HG03135 (cell line): Measurements from ENCODE around the gene AGBL1.
"Not testable (repeated sequence)": the region's sequence is repeated elsewhere in the genome, so short reads cannot be mapped to it uniquely, and the experiment has no call there.

Source experiments
- ATAC-seq: cut with Tn5 transposase; IDR thresholded peaks from one replicate; pipeline ENCODE4 v1.9.1; 2021; ENCODE audit warnings: mild to moderate bottlenecking, moderate library complexity; ENCODE audit not compliant: unreplicated experiment

AGBL1 gene

DNA sequence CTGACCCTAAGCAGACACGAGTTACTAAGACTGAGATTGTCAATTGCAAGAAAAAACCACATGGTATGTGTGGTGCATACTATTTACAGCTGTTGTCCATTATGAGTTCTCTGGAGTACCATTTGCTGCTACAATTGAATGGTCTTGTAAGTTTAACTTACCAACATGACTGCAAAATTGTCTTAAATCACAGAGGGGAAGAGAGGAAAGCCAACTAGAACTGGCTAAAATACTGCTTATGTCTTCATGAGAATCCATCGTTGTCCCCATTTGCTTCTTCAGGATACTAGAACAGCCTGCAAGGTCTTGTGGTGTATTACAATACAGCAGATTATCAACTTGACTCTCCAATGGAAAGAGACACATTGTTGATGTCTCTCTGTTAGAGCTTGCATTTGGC is 313.2 kb downstream of the AGBL1 start:
- no peak for ATAC-seq

DNA sequence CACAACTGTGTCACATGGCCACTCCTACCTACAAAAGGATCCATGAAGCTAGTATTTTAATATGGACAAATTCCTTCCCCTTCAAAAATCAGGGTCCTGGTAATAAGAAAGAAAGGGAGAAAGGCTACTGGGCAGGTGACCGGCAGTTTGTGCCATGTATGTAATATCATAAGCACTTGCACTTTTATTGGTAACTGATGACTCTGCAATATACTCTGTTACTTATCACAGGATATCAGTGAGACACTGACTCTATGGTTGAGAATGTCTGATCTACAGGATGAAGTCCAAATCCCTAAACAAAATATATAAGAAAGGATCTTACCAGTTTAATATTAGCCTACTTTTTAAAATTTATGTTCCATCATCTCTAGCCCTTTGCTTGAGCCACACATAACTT is 315.2 kb downstream of the AGBL1 start:
- no peak for ATAC-seq

DNA sequence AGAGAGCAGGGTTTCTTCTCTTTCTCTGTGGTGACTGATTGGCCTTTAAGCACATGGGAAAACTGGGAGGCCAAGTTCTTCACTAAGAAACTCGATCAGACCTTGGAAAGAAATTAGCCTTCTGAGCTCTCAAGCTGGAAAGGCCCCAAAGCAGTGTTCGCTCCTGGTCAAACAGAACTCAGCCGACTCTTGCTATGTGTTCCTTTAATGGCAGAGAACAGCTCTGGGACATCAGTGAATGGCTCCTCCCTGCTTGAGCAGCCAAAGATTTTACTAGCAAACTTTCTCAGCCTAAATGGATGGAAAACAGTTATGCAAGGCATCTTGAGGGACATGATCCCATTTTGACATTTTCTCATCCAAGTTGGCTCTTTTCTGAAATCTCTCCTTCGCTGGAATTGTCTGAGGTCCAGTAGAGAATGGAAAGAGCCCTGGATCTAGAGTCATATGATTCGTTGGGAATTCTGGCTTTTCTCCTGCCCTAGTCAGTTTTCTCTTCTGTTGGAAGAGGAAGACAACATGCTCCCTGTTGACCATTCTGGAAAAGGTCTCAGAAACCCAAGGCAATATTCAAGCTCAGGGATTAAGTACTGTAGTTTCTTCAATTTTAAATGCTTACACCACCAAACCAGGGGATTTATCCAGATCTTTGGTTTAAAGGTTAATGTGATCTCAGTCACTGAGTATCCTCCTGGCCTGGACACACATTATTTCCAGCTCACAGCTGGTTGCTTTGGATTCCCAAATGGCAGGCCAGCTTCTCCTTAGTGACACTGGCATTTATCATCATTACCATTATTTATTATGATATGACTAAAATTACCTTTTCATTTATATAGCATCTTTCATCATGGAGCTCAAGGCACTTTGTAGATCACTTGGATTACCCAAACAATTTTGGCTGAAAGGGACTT is 319.6 kb downstream of the AGBL1 start:
- ATAC-seq: no peak

DNA sequence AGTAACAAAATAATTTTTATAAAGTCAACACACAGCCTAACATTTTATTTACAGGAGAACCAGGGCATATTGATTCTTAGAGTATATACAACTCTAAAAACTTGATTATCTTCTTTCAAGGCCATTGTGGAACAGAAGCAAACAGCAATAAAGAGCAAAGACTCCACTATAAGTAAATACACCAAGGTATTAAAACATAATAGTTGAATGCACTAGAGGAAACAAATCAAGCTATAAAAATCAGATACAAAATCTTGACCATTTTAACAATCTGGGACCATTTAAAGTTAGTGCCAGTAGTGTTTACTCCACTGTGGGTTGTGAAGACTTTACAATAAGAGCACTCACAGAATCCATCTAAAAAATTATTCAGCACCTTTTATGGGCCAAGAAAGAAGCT is 323.6 kb downstream of the AGBL1 start:
- no peak for ATAC-seq

DNA sequence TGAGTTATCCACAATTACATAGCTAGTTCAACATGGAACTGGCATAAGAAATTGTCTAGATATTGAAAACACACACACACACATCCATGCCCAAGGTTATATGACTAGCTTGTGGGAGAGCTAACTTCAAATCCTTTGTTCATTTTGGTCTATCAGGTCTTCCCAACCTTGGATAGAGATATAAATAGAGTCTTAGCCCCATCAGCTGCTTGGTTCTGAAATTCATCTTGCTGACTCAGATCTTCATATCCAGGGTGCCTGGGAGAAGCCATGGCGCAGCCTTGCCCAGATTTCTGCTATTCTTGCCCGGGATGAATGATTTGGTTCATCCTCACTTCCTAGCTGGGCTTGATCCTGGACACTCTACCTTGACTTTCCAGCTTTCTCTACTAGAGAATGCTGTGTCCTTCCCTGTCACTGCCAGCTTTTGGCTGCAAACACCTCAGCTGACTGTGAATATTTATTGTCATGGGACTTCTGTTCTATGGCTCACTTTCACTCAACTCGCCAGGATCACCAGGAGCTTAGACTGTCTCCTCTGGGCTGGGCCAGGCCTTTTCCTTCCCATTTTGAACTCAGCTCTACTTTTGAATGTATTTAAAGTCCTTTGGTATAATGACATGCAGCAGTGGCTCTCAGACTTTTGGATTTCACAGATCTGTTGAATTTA is 324.4 kb downstream of the AGBL1 start:
- ATAC-seq: no peak

DNA sequence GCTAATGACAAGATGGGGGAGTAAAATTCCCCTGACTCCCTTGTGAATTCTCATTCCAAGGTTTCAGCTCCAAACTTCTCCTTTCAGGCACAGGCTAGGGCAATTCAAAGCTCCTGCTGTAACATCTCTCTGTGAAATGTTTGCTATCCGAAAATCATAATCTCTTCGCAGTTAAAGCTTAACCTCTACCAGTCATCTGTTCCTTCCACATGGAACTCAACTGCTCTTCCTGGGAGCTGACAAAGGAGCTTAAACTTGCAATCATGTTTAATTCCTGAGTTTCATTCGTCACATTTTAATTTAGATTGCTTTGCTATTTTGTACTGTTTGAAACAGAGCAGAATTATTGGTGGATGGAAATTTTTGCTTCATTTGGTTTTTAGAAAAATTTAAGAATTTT is 328.6 kb downstream of the AGBL1 start:
- ATAC-seq: no peak

DNA sequence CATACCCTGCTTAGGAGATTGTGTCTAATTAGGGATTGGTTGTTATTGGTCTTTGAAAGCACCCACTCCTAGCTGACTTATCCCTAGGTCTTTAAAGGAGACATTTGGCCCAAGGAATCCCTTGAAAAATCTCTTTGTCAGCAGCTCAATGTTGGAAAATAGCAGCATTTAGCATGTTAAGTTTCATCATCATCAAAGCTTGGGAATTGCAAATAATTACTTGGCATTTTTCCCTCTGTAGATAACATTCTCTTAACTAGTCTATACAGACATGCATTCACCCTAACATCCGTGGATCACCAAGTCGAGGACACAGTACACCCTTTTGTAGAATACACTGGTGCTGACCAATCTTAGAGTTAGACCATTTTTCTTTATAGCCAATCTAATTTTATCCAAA is 332.2 kb downstream of the AGBL1 start:
- no peak for ATAC-seq

DNA sequence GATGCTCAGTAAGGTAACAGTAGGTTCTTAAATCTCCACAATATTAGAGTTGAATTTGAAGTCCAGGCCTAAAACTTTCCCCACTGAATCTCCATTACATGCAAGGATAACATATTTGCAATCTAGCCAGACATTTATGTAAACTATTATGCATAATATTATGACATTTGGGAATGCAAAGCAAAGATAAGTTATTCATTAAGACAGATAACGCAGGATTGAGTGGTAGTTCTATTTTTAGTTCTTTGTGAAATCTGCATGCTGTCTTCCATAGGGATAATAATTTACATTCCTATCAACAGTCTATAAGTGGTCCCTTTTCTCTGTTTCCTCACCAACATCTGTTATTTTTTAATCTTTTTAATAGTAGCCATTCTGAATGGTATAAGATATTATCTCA is 333.5 kb downstream of the AGBL1 start:
- no peak for ATAC-seq

DNA sequence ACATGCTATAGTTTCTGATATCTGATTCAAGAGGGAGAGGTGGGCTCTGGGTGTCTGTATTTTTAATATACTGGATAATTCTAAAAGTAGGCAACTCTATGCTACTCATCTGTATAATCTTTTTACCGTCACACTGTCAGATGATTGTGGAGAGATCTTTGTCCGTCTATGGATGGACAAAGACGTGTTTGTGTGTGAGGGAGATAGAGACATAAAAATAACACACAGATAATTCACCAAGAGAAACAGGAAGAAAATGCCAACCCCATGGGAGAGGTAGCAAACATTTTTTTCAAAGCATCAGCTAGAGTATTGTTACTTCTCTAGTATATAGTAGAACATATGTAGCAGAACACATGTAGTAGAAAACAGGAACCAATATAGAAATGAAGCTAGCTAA is 346.1 kb downstream of the AGBL1 start:
- ATAC-seq: no peak

DNA sequence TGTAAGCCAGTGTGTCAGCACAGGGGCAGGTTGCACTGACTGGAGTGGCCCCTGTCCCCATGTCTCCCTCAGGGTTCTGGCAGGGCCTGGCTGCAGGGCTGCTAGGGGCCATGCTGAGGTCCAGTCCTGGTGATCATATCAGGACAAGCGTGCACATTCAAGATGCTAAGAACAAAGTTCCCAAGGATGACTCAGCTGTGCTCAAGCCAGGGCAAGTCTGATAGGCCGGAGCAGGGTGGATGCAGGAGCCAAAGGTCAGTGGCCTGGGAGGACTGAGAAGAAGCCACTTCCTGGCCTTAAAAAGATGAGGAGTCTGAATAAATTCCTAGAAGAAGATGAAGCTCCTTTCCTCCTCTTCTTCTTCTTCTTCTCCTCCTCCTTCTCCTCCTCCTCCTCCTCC is 353.2 kb downstream of the AGBL1 start:
- ATAC-seq: no peak

DNA sequence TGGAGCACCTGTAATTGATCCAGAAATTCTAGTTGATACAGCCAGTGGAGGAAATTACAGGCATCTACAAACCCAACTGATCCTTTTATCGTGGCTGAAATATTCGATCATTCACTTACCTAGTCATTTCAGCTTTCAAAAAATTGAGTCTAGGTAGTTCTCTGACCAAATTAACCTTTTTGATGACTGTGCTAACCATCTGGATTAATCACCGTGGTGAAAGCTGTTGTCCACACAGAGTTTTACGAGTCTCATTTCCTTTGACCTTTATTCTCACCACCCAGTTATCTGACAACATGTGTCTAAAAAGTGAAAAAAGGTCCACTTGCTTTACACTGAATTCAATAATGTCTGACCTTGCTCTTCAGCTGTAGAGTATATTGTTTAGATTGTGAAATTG is 354.3 kb downstream of the AGBL1 start:
- ATAC-seq: no peak

DNA sequence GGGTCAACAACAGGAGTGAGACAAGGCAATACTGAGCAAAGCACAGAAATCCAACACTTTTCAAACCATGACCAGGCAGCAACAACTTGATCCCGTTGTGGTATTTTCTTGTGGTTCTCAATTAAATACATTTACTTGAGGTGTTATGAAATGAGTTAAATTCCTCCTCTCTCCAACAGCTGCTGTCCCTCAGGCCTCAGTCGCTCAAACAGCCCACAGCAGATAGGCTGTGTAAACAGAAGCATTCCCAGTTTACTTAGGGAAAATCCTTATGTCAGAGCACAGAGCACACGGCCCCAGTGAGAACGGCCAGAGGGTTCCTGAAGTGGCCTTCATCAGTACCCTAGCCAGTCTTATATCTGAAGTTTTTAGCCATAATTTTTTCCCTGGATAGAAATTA is 359.9 kb downstream of the AGBL1 start:
- no peak for ATAC-seq

DNA sequence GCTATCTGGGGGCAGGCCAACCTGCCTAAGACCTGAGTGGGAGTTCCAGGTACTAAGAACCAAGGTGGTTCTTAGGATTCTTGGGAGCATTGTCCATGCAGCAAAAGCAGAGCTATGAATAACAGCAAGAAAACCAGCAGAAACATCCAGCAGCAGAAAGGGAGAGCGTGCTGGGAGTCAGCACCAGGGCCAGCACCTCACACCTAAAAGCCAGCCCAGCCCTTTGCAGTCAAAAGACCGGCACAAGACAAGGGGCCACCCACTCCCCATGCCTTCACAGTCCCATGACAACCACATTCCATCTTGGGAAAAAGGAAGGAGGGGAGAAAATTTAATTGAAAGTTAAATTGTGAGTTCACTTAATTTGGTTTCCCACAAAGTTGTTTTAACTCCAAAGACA is 364.9 kb downstream of the AGBL1 start:
- ATAC-seq: no peak

DNA sequence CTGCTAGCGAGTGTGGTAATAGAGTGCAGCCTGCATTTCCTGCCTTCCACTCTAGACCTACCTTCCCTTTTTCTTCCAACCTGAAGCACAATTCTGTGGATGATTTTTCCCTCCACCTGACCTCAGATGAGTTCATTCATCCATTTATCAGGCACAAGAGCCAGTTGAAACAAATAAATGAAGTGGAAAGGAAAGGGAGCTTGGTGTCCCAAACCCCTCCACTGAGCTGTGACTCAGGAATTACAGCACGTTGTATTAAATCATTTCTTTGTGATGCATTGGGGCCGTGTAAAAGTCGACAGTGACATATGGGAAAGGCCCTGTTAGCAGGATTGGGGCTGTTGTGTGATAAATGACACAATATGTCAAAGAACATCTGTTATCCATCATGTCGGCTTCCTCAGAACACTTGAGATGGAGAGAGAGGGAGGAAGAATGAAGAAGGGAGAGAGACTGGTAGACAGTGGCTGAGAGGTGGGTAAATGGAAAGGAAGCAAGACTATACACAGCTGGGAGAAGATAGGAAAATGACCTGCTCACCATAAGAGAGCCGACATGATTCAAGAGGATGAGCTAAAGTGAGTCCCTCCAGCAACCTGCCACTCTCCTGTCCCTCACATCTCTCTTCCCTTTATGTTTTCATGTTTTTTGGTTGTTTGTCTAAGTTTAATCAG is 366.0 kb downstream of the AGBL1 start:
- no peak for ATAC-seq

DNA sequence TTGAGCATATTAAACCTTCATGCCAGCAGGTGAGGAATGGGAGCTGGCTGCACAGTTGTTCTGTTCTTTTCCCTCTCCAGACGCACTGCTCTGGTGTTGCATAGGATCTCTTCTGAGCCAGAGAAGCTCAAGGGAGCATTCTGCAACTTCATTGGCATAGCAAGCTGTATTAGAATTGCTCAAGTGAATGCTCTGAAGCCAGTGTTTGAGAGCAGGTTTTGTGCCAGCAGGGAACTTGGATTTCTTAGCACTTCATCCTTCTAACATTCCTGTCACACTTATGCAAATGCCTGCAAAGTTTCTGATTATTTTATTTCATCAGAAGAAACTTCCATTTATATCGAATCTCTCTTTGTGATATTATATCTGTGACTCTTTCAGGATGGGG is 366.6 kb downstream of the AGBL1 start:
- no peak for ATAC-seq

DNA sequence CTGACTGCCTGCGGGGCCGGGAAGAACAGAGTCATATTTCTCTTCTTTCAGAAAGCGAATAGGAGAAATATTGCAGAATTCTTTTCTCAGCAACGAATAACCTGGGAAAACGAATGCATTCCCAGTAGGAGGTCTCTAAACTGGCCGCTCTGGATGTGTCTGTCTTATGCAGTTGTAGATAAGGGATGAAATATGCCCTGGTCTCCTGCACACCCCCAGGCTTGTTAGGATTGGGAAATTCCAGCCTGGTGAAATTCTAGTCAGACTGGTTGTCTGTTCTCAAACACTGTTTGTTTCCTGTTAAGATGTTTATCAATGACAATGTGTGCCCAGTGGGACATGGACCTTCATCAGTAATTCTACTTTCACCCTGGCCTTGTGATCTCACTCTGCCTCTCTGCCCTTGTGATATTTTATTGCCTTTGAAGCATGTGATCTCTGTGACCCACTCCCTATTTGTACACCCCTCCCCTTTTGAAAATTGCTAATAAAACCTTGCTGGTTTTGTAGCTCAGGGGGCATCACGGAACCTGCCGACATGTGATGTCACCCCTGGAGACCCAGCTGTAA is 385.9 kb downstream of the AGBL1 start:
- ATAC-seq: not testable (repeated sequence)

DNA sequence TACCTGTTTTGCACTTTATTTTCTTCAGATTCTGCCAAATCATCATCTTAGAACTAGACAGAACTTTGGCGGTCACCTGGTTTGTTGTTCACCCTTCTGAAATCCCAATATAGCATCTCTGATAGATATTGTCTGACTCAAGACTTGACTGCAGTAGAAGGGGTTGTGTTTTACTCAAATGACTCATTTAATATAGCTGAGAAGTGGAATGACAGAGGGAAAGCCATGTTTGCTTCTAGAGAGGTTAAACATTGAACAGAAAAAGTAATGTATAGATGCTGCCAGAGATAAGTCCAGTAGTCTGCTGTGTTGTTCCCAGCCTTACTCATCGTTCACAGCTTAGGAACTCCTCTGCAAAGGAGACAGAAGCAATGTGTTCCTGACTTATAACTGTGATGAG is 402.0 kb downstream of the AGBL1 start:
- ATAC-seq: no peak

DNA sequence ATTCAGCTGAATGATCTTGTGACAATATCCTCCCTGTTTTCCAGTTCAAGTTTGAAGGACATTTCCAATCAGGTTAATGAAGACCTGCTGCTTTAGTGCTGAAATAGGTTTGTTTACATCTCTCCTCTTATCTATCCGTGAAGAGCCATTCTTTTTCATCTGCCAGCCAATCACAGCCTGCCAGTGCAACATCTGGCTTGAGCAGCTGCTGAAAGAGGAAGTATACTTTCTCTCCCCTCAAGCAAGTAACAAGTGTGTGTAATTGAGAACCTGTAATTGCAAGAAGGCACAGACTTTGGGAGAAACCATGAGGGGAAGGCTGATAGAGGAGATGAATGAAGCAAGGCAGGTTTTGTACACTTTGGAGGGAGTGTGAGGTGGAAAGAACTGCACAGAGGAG is 404.3 kb downstream of the AGBL1 start:
- ATAC-seq: no peak

DNA sequence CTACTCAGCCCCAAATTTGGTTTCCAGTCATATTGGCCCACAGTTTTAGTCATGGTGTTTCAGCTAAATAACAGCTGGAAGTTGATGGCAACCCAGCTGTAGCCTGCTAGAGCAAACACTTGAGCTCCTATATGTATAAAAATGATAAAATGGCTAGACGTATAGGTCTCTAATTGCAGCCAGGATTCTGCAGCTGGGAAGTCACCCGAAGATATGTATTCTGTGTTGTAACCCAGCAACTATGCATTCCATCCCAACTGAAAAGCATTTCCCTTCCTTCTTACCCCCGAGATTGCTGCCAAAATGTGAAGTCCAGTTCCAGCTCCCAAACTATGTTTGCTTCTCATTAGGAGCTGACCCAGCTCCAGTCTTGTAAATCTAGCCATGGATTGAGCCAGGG is 408.4 kb downstream of the AGBL1 start:
- ATAC-seq: no peak

DNA sequence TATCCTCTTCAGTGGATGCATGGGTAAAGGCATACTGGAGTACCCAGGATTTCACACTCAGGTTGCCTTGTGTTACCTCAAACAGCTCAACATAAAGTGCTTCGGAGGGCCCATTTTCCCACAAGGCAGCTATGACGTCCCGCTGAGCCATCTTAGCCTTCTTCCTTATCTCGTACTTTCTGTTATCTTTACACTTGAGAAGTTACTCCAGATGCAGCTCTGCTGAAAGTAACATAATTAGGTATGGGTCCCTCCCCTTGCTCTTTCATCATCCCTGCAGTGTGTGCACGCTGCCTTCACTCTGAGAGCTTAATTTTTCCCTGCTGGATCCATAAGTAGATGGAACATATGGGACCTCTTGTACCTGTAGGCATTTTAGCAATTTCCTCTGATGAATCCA is 410.3 kb downstream of the AGBL1 start:
- no peak for ATAC-seq

DNA sequence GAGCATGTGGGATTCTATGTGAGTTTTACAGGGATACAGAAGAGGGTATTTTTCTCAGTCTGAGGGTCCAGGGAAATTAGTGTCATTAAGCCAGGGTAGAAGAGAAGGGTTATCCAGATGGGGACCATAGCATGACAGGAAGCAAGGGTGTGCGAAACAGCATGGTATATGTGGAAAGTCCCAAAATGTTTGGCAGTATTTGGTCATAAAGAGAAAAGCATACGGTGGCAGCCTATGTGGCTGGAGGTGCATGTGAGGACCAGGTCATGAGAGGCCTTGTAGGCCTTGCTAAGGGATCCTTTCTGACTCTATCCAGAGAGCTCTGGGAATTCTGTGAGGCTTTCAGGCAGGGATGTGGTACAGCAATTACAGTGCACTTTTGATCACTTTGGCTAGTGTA is 411.4 kb downstream of the AGBL1 start:
- ATAC-seq: no peak

DNA sequence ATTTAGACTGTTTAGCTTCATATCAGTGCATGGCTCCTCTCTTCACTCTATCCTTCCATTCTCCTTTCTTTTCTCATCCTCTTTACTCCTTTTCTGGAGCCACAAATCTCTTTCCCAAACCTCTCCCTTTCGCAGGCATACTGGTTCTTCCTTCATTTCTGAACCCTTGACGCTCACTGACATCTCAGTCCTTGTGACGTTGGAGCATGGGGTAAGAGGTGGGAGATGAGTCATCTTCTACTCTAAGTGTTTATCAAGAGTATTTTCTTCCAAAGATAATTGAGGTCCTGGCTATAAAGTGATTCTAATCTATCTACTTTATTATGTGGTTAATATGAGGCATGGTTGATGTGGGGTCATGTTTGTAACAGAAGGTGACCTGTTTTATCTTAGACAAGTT is 414.2 kb downstream of the AGBL1 start:
- ATAC-seq: no peak
